ENCODE measurements around the gene RHOU.

The RHOU gene

GRCh38 chr1:228723287-228723686 is 12.0 kb upstream of the RHOU start:
- Mint-ChIP-seq H3K27ac (no peak overlapping the region), H3K9me3 (no peaks in the 10 kb centered on the region), H3K4me1 (ENCODE audit: low read depth) (no peaks in the 10 kb centered on the region), H3K4me3 (no peak overlapping the region), H3K36me3 (ENCODE audit: low read depth) (no peaks in the 10 kb centered on the region), H3K27me3 (ENCODE audit: low read depth) (peaks cover 16% of the 10 kb centered on the region)
- no peak for DNase-seq (ENCODE audit: low spot score)

- H3K36me3 Mint-ChIP-seq (ENCODE audit: low read depth): no peaks in the 10 kb centered on the region
- no peak overlapping the region for H3K27ac Mint-ChIP-seq
- no peak overlapping the region for H3K4me3 Mint-ChIP-seq
- H3K9me3 Mint-ChIP-seq: no peaks in the 10 kb centered on the region
- DNase-seq (ENCODE audit: low spot score): no peak
- no peaks in the 10 kb centered on the region for H3K4me1 Mint-ChIP-seq (ENCODE audit: low read depth)
- H3K27me3 Mint-ChIP-seq (ENCODE audit: low read depth): peaks cover 18% of the 10 kb centered on the region
Measured at GRCh38 chr1:228723921-228724320, 11.4 kb upstream of the RHOU start.

- H3K27me3 Mint-ChIP-seq (ENCODE audit: low read depth): peaks cover 30% of the 10 kb centered on the region
- H3K27ac Mint-ChIP-seq: no peak overlapping the region
- no peaks in the 10 kb centered on the region for H3K36me3 Mint-ChIP-seq (ENCODE audit: low read depth)
- no peaks in the 10 kb centered on the region for H3K9me3 Mint-ChIP-seq
- DNase-seq (ENCODE audit: low spot score): no peak
- H3K4me3 Mint-ChIP-seq: no peak overlapping the region
- no peaks in the 10 kb centered on the region for H3K4me1 Mint-ChIP-seq (ENCODE audit: low read depth)
Measured at GRCh38 chr1:228725178-228725577, 10.1 kb upstream of the RHOU start.

- Mint-ChIP-seq H3K9me3 (no peaks in the 10 kb centered on the region), H3K4me3 (no peak overlapping the region), H3K27ac (no peak overlapping the region), H3K36me3 (ENCODE audit: low read depth) (no peaks in the 10 kb centered on the region), H3K4me1 (ENCODE audit: low read depth) (no peaks in the 10 kb centered on the region), H3K27me3 (ENCODE audit: low read depth) (peaks cover 46% of the 10 kb centered on the region)
- no peak for DNase-seq (ENCODE audit: low spot score)
Measured at GRCh38 chr1:228727681-228728171, 7.6 kb upstream of the RHOU start.

GRCh38 chr1:228732426-228732825 is 2.9 kb upstream of the RHOU start:
- Mint-ChIP-seq H3K9me3 (no peaks in the 10 kb centered on the region), H3K4me1 (ENCODE audit: low read depth) (peaks cover 6% of the 10 kb centered on the region), H3K27me3 (ENCODE audit: low read depth) (peaks cover 63% of the 10 kb centered on the region), H3K4me3 (no peak overlapping the region), H3K36me3 (ENCODE audit: low read depth) (no peaks in the 10 kb centered on the region), H3K27ac (no peak overlapping the region)
- no peak for DNase-seq (ENCODE audit: low spot score)

- DNase-seq (ENCODE audit: low spot score): no peak
- Mint-ChIP-seq H3K4me1 (ENCODE audit: low read depth) (peaks cover 6% of the 10 kb centered on the region), H3K9me3 (no peaks in the 10 kb centered on the region), H3K27me3 (ENCODE audit: low read depth) (peaks cover 65% of the 10 kb centered on the region), H3K36me3 (ENCODE audit: low read depth) (no peaks in the 10 kb centered on the region), H3K27ac (no peak overlapping the region), H3K4me3 (no peak overlapping the region)
Measured at GRCh38 chr1:228733576-228733975, 1.7 kb upstream of the RHOU start.

- Mint-ChIP-seq H3K27me3 (ENCODE audit: low read depth) (peaks cover 53% of the 10 kb centered on the region), H3K9me3 (no peaks in the 10 kb centered on the region), H3K4me1 (ENCODE audit: low read depth) (peaks cover 6% of the 10 kb centered on the region), H3K36me3 (ENCODE audit: low read depth) (no peaks in the 10 kb centered on the region), H3K27ac (no peak overlapping the region), H3K4me3 (peak overlapping the region; percentile 69)
- no peak for DNase-seq (ENCODE audit: low spot score)
Measured at GRCh38 chr1:228735871-228736586, 750 bp downstream of the RHOU start.

- Mint-ChIP-seq H3K27me3 (ENCODE audit: low read depth) (peaks cover 47% of the 10 kb centered on the region), H3K9me3 (no peaks in the 10 kb centered on the region), H3K27ac (no peak overlapping the region), H3K4me1 (ENCODE audit: low read depth) (peaks cover 6% of the 10 kb centered on the region), H3K36me3 (ENCODE audit: low read depth) (no peaks in the 10 kb centered on the region), H3K4me3 (peak overlapping the region; percentile 9)
- DNase-seq (ENCODE audit: low spot score): no peak
Measured at GRCh38 chr1:228736844-228737445, 1.7 kb downstream of the RHOU start.

GRCh38 chr1:228737601-228738041 is 2.3 kb downstream of the RHOU start:
- peaks cover 46% of the 10 kb centered on the region for H3K27me3 Mint-ChIP-seq (ENCODE audit: low read depth)
- DNase-seq (ENCODE audit: low spot score): no peak
- H3K4me1 Mint-ChIP-seq (ENCODE audit: low read depth): peaks cover 6% of the 10 kb centered on the region
- H3K27ac Mint-ChIP-seq: no peak overlapping the region
- H3K36me3 Mint-ChIP-seq (ENCODE audit: low read depth): no peaks in the 10 kb centered on the region
- H3K9me3 Mint-ChIP-seq: no peaks in the 10 kb centered on the region
- no peak overlapping the region for H3K4me3 Mint-ChIP-seq

GRCh38 chr1:228739826-228740225 is 4.5 kb downstream of the RHOU start:
- no peak overlapping the region for H3K4me3 Mint-ChIP-seq
- no peaks in the 10 kb centered on the region for H3K9me3 Mint-ChIP-seq
- H3K4me1 Mint-ChIP-seq (ENCODE audit: low read depth): peaks cover 2% of the 10 kb centered on the region
- no peak for DNase-seq (ENCODE audit: low spot score)
- H3K27me3 Mint-ChIP-seq (ENCODE audit: low read depth): peaks cover 31% of the 10 kb centered on the region
- H3K27ac Mint-ChIP-seq: no peak overlapping the region
- H3K36me3 Mint-ChIP-seq (ENCODE audit: low read depth): peaks cover 2% of the 10 kb centered on the region

- no peak for DNase-seq (ENCODE audit: low spot score)
- Mint-ChIP-seq H3K9me3 (no peaks in the 10 kb centered on the region), H3K4me1 (ENCODE audit: low read depth) (peaks cover 2% of the 10 kb centered on the region), H3K27me3 (ENCODE audit: low read depth) (peaks cover 30% of the 10 kb centered on the region), H3K4me3 (no peak overlapping the region), H3K27ac (no peak overlapping the region), H3K36me3 (ENCODE audit: low read depth) (peaks cover 2% of the 10 kb centered on the region)
Measured at GRCh38 chr1:228740543-228741317, 5.5 kb downstream of the RHOU start.

GRCh38 chr1:228742281-228742860 is 7.1 kb downstream of the RHOU start:
- Mint-ChIP-seq H3K4me3 (no peak overlapping the region), H3K27ac (no peak overlapping the region), H3K4me1 (ENCODE audit: low read depth) (no peaks in the 10 kb centered on the region), H3K9me3 (no peaks in the 10 kb centered on the region), H3K27me3 (ENCODE audit: low read depth) (peaks cover 19% of the 10 kb centered on the region), H3K36me3 (ENCODE audit: low read depth) (peaks cover 2% of the 10 kb centered on the region)
- no peak for DNase-seq (ENCODE audit: low spot score)

- H3K27me3 Mint-ChIP-seq (ENCODE audit: low read depth): peaks cover 14% of the 10 kb centered on the region
- H3K27ac Mint-ChIP-seq: no peak overlapping the region
- peaks cover 2% of the 10 kb centered on the region for H3K36me3 Mint-ChIP-seq (ENCODE audit: low read depth)
- DNase-seq (ENCODE audit: low spot score): no peak
- H3K9me3 Mint-ChIP-seq: no peaks in the 10 kb centered on the region
- H3K4me1 Mint-ChIP-seq (ENCODE audit: low read depth): peaks cover 5% of the 10 kb centered on the region
- H3K4me3 Mint-ChIP-seq: no peak overlapping the region
Measured at GRCh38 chr1:228743405-228743804, 8.1 kb downstream of the RHOU start.

- peaks cover 10% of the 10 kb centered on the region for H3K27me3 Mint-ChIP-seq (ENCODE audit: low read depth)
- H3K4me3 Mint-ChIP-seq: no peak overlapping the region
- H3K4me1 Mint-ChIP-seq (ENCODE audit: low read depth): peaks cover 12% of the 10 kb centered on the region
- no peak for DNase-seq (ENCODE audit: low spot score)
- peaks cover 2% of the 10 kb centered on the region for H3K36me3 Mint-ChIP-seq (ENCODE audit: low read depth)
- H3K27ac Mint-ChIP-seq: no peak overlapping the region
- no peaks in the 10 kb centered on the region for H3K9me3 Mint-ChIP-seq
Measured at GRCh38 chr1:228744356-228744755, 9.1 kb downstream of the RHOU start.
